Sigmoid colon (tissue), 3 donors: Measurements from ENCODE around the gene ADAMTS12.

ENCODE experiments used
- POLR2A ChIP-seq, 2 donors: fragments of 450-650 bp; IDR thresholded peaks; one replicate each; pipeline ENCODE4 v1.6.1; 2016; ENCODE audit warnings: antibody characterized with exemption in 2 of 2, mild to moderate bottlenecking in 2 of 2, moderate library complexity in 2 of 2
- TF ChIP-seq, protein P1 (sequence below), 4 experiments: fragments of 450-650 bp in 3 of 4; fragments of 200-600 bp in 1 of 4; IDR thresholded peaks; one replicate each; pipeline ENCODE4 v1.5.1; 2016 to 2019; ENCODE audit warnings: antibody characterized with exemption in 4 of 4, mild to moderate bottlenecking in 3 of 4, moderate library complexity in 2 of 4

- TF ChIP-seq POLR2A (IDR thresholded peaks at IDR 0.05): no peak
- TF ChIP-seq, protein P1, sequence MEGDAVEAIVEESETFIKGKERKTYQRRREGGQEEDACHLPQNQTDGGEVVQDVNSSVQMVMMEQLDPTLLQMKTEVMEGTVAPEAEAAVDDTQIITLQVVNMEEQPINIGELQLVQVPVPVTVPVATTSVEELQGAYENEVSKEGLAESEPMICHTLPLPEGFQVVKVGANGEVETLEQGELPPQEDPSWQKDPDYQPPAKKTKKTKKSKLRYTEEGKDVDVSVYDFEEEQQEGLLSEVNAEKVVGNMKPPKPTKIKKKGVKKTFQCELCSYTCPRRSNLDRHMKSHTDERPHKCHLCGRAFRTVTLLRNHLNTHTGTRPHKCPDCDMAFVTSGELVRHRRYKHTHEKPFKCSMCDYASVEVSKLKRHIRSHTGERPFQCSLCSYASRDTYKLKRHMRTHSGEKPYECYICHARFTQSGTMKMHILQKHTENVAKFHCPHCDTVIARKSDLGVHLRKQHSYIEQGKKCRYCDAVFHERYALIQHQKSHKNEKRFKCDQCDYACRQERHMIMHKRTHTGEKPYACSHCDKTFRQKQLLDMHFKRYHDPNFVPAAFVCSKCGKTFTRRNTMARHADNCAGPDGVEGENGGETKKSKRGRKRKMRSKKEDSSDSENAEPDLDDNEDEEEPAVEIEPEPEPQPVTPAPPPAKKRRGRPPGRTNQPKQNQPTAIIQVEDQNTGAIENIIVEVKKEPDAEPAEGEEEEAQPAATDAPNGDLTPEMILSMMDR (IDR thresholded peaks at IDR 0.05): no peak
These were observed 24.5 kb downstream of the ADAMTS12 start for GRCh38 chr5:33867241-33867640.
